Retinal pigment epithelial cell (primary cell): ENCODE data around the gene C17orf100.

Experiments used
- DNase-seq: peaks from one replicate; pipeline ENCODE4 v3.0.0-alpha.2; 2010; ENCODE audit warnings: low read depth
- H3K4me3 ChIP-seq: 2 replicates; pipeline ENCODE4 v1.5.1; 2011; ENCODE audit warnings: mild to moderate bottlenecking, low read length, control low read depth, moderate library complexity
- CTCF ChIP-seq: conservative IDR thresholded peaks from 2 replicates; pipeline ENCODE4 v1.5.1; 2011; ENCODE audit warnings: low read depth, low read length, control low read depth, inconsistent platforms

Gene C17orf100

GRCh38 chr17:6681671-6682070 lies 30.1 kb downstream of the C17orf100 start:
- no peak for DNase-seq
- no peak overlapping the region for H3K4me3 ChIP-seq
- TF ChIP-seq CTCF: no peak

- no peak for DNase-seq
- H3K4me3 ChIP-seq: no peak overlapping the region
- TF ChIP-seq CTCF: no peak
Observed at GRCh38 chr17:6682339-6682738, 30.8 kb downstream of the C17orf100 start.

GRCh38 chr17:6683081-6683684 lies 31.6 kb downstream of the C17orf100 start:
- no peak for TF ChIP-seq CTCF
- H3K4me3 ChIP-seq: no peak overlapping the region
- no peak for DNase-seq

GRCh38 chr17:6683730-6684459 lies 32.3 kb downstream of the C17orf100 start:
- no peak for DNase-seq
- TF ChIP-seq CTCF: no peak
- no peak overlapping the region for H3K4me3 ChIP-seq

GRCh38 chr17:6684460-6684783 lies 32.9 kb downstream of the C17orf100 start:
- H3K4me3 ChIP-seq: no peak overlapping the region
- no peak for TF ChIP-seq CTCF
- no peak for DNase-seq

GRCh38 chr17:6684881-6685767 lies 33.6 kb downstream of the C17orf100 start:
- no peak for DNase-seq
- no peak overlapping the region for H3K4me3 ChIP-seq
- TF ChIP-seq CTCF: no peak
